ENCODE data around the gene IQSEC1. TPM values are rescaled to one million over a fixed set of nuclear protein-coding genes. Genes with fewer than 3 reads are reported as not detected.

The IQSEC1 gene
- polyA plus RNA-seq (ENCODE audit: insufficient read length in 12 of 12): 10 to 100 TPM in 11 of 12 donors, not detected in 1; 36.6 to 57.3 (median 42.5) TPM
- long read RNA-seq, donor 1, partial matches to known transcripts: 8 of 8 reads
- long read RNA-seq, donor 1, other reads (novel, unspliced or antisense): 0 of 8 reads
- long read RNA-seq, donor 2, partial matches to known transcripts: 15 of 15 reads
- long read RNA-seq, donor 2, other reads (novel, unspliced or antisense): 0 of 15 reads
- long read RNA-seq, donor 3: 0 reads
- long read RNA-seq, donor 4: 0 reads
- long read RNA-seq, donor 5, partial matches to known transcripts: 0 of 1 reads
- long read RNA-seq, donor 5, other reads (novel, unspliced or antisense): 0 of 1 reads
- long read RNA-seq, donor 6: 0 reads
- long read RNA-seq, donor 7, partial matches to known transcripts: 8 of 8 reads
- long read RNA-seq, donor 7, other reads (novel, unspliced or antisense): 0 of 8 reads
- long read RNA-seq, donor 8: 0 reads
- long read RNA-seq, donor 9: 0 reads
- long read RNA-seq, donor 10: 0 reads
- long read RNA-seq, donor 11: 0 reads

GRCh38 chr3:13073326-13074005, at the start of gene IQSEC1:
Gene IQSEC1 (minus strand): TSS chr3:13073429. CDS start chr3:13073014, 415 bp downstream.
- peak; percentile 70 for DNase-seq

DNA sequence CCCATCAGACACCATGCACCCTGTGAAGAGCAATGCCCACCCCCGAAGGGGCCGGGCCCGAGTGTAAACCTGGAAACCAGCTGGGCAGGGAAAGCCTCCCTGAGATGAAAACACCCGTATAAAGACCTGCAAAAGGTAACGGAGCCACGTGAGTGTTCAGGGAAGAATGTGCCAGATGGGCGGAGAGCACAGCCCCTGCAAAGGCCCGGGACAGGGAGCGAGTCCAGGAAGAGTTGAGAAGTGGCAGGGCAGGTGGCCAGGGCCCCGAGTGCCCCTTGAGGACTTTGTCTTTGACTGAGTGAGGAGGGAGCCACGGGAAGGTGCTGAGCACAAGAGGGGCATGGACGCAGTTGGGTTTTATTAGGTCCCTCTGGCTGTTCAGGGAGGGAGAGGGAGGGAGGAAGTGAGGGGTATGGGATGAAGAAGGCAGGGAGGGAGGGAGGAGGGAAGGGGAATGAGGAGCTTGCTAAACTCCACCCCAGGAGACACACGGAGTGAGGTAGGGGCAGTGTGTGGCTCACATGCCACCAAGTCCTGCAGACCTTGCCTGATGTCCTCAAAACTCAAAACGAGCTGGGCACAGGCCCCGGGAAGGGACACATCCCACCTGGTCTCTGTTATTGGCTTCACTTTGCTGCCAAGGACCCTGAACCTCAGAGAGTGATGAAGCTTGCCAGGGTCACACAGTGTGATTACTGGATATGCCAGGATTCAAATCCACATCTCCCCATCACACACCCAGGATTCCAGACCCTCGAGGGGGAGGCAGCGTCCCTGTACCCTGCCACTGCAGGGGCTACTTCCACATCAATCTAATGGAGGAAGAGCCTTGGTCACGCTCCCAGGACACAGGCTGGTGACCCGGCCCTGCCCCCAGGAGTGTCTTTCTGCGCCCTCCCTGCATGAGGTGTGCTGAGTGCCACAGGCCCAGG, 49.1 kb upstream of the IQSEC1 start:
- DNase-seq: no peak

DNA sequence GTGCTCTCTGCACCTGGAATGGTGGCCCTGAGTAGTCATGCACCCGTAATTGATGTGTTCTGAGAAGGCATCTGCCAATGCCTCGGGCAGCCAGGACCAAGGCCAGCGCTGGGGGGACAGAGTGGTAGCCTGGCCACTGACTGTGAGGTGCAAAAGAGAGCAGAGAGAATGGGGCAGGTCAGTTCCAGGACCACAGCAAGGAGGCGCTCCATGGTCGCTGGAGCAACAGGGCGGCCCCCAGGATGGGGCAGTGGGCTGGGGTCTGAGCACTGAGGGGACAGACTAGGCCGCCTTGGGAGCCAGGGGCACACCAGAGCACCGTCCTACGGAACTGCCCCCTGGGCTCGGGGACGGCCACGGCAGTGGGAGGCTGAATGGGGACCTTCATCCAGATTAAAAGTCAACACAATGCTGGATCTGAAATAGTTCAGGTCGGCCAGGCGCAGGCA, 48.3 kb upstream of the IQSEC1 start:
- no peak for DNase-seq

GRCh38 chr3:13120928-13121552, 47.8 kb upstream of the IQSEC1 start:
- no peak for DNase-seq

DNA sequence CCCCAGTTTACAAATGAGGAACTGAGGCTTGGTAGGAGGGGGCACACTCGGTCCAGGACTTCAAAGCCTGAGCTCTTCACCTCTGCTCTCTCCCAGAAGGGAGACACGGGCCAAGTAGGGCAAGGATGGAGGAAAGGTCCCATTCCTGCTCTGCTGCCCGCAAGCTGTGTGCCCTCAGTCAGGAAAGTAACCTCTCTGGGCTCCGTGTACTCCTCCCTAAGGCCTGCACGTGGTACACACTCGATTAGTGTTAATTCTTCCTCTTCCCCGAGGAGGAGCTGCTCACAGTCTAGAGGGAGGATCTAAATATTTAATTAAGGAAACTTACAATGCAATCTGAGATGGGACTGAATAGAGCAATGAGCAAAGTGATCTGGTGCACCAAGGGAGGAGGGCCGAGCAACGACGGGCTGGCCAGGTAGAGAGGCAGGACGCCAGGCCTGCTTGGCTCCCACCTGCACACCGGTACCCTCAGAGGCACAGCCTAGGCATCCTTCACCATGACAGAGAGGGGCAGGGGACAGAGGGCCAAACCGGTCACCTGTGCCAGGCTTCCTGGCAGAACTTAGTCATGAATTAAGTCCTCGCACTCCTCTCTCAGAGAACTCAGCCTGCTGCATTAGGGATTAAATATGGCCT, 47.2 kb upstream of the IQSEC1 start:
- DNase-seq: no peak

DNA sequence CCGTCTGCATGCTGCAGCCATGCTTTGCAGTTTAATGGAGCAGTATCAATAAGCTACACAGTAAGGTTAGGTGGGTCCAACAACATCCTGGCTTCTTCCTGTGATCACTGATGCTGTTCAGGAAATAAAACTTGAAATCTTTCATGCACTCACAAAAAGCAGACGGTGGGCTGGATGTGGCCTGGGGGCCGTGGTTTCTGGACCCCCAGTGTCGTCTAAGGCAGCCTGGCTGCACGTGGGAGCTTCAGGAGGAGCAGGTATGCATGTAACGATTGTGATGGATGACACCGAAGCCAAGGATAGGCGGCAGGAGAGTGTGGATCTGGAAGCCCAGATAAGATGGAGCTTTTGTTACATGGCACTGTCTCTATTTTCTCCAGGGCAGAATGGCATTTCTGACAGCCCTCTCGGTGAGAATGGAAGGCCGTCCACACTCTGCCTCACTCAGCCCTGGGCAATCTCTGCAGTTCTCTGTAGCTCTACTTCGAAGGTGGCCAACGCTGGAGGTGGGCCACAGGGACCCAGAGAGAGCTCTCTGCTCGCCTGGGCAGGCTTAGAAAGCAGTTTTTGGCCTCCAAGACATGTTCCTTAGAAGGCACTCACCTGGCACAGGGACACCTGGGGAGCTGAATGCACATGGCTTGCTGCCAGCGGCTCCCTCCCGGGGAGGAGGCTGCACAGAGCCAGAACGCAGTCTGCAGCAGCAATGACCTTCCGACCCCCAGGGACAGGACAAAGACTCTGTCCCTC, 46.4 kb upstream of the IQSEC1 start:
- no peak for DNase-seq

GRCh38 chr3:13116426-13116825, 43.2 kb upstream of the IQSEC1 start:
- DNase-seq: no peak

- no peak for DNase-seq
Observed at GRCh38 chr3:13115991-13116390, 42.8 kb upstream of the IQSEC1 start.

GRCh38 chr3:13115576-13115910, 42.3 kb upstream of the IQSEC1 start:
- DNase-seq: no peak

GRCh38 chr3:13114811-13115575, 41.8 kb upstream of the IQSEC1 start:
- no peak for DNase-seq

GRCh38 chr3:13113346-13114330, 40.4 kb upstream of the IQSEC1 start:
- no peak for DNase-seq

DNA sequence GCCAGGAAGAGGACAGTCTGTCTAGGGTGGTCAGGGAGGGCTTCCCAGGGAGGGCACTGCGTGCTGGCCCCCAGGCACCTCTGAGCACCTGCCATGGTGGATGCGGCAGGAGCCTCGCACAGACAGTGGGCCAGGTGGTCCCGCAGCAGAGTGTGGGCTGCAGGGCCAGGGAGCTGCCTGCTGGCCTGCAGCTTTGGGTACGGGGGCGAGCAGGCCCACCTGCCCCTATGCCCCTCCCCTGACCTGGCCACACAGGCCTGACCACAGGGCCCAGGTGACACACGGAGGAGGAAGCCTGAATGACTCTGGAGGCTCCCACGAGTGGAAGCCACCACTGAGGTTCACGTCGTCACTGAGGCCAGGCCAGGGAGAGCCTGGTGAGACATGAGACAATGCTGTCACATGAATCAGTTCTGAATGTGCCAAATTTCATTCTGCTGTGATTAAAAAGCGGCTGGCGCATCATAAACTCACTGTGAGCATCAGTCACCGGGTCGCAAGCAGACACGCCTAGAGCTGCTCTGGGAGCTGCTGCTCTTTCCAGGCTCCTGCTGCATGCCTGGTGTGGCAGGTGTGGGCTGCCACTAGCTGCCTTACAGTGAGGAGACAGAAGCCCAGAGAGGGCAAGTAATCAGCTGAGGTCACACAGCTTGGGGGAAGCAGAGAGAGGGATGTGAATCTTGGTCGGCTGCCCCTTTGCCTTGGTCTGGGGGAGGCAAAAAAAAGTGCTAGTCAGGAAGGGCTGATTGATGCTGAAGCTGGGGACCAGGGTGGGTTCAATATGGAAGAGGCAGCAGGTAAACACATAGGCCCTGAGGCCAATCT, 39.5 kb upstream of the IQSEC1 start:
- no peak for DNase-seq

DNA sequence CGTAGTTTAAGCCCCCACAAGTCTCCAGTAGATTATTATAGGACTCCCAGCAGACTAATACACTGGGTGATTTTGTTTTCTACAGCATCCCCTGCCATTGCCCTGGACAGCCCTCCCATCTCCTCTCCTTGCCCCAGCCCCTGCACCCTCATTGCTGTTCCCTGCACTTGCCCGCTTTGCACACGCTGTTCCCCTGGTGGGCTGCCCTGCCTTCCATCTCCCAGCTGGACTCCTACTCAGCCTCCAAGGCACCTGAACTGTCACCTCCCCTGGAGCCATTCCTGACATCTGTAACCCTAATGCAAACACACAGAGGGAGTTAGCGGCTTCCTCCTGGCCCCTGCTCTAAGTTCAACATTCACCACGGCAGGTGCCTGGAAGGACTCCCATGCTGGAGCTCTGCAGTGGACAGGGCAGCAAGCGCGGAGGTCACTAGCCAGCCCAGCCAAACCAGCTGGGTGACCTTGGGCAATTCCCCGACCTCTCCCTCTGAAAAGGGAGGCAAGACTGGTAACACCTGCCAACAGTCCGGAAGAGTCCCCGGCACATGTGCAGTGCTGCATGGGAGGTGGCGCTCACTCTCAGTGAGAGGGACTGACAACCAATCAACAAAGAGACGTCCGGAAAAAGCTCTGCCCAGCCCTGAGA, 38.8 kb upstream of the IQSEC1 start:
- DNase-seq: no peak

DNA sequence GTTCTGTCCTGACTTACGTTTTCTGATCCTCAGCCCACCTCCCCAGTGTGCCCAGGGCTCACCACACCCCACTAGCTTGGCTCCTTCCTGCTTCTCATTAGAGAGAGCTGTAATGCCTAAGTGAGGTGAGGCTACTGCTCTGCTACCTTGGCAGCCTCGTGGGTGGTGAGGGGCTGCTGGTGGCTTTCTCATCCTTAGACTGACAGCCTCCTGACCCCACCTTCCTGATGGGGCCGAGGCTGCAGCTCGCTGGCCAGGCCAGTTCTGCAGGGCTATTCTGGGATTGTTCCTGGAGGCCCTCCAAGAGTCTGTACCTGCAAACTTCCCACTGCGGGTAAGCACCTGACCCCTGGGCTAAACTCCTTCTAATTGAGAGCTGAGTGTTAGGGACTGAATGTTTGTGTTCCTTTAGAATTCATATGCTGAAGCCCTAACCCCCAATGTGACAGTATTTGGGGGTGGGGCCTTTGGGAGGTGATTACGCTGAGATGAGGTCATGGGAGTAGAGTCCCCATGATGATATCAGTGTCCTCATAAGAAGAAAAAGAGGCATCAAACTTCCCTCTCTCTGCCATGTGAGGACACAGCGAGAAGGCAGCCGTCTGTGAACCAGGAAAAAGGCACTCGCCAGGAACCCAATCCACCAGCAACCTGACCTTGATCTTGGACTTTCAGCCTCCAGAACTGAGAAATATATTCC, 38.1 kb upstream of the IQSEC1 start:
- DNase-seq: no peak

DNA sequence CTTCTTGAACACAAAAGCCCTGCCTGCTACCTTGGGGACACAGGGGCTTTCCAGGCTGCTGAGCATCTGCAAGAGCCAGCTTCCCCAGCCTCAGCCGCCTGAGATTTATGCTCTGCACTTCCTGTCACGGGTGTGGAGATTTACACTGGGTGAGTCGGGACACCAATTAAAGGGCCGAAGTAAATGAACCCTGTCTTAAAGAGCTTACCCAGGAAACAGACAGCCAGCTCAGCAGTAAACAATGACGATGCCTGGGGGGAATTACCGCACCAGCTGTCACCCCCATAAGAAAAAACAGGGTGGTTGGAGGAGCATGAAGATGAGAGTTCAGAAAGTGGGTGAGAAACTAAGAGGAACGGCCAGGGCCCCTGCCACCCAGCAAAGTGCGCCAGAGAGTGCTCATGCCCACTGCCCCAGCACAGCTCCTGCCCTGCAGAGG, 37.5 kb upstream of the IQSEC1 start:
- no peak for DNase-seq

GRCh38 chr3:13109516-13109915, 36.3 kb upstream of the IQSEC1 start:
- no peak for DNase-seq

All from muscle of arm (tissue), 14 donors.